ENCODE results near the gene RIC8B. TPM values are rescaled to one million over a fixed set of nuclear protein-coding genes. Genes with fewer than 3 reads are reported as not detected.

RIC8B gene
- total RNA-seq, 4 donors from 2014 or later: 10.5 to 19.5 (median 16.6) TPM

GRCh38 chr12:106883426-106883825, 108.9 kb downstream of the RIC8B start:
- Histone ChIP-seq H3K27ac (no peak overlapping the region), H3K4me1 (no peaks in the 10 kb centered on the region), H3K36me3 (peaks cover 0 to 18% (median 8%) of the 10 kb centered on the region in 4 donors), H3K9me3 (no peaks in the 10 kb centered on the region), H3K27me3 (no peaks in the 10 kb centered on the region), H3K4me3 (no peak overlapping the region)
- WGBS, 2 donors (ENCODE audit: low coverage in 1 of 2): 86% methylated on average over 1 of the region's 1 CpG
- DNase-seq: no peak
- no peak for TF ChIP-seq POLR2AphosphoS5 (IDR thresholded peaks at IDR 0.05)
- no peak for TF ChIP-seq POLR2A (IDR thresholded peaks at IDR 0.05)
- TF ChIP-seq EP300 (IDR thresholded peaks at IDR 0.05; ENCODE audit: low read depth): no peak
- no peak for TF ChIP-seq CTCF (IDR thresholded peaks at IDR 0.05)
- in situ Hi-C loops (cut with MboI; ENCODE audit: low pct_ligation_motif_present in 1 of 4, low pct_unique_long_range_greater_than_20kb in 1 of 4, low sequenced_read_pairs in 3 of 4) (no loop called here), intact Hi-C loops (cut with DNase I; ENCODE audit: low total_unique reads) (no loop called here)

- H3K27me3 ChIP-seq: no peaks in the 10 kb centered on the region
- intact Hi-C loops (cut with DNase I; ENCODE audit: low total_unique reads) (no loop called here), in situ Hi-C loops (cut with MboI; ENCODE audit: low pct_ligation_motif_present in 1 of 4, low pct_unique_long_range_greater_than_20kb in 1 of 4, low sequenced_read_pairs in 3 of 4) (no loop called here)
- no peaks in the 10 kb centered on the region for H3K9me3 ChIP-seq
- no peaks in the 10 kb centered on the region for H3K4me1 ChIP-seq
- peaks cover 0 to 18% (median 8%) of the 10 kb centered on the region in 4 donors for H3K36me3 ChIP-seq
- TF ChIP-seq POLR2A (IDR thresholded peaks at IDR 0.05): no peak
- no peak for TF ChIP-seq CTCF (IDR thresholded peaks at IDR 0.05)
- no peak for TF ChIP-seq EP300 (IDR thresholded peaks at IDR 0.05; ENCODE audit: low read depth)
- TF ChIP-seq POLR2AphosphoS5 (IDR thresholded peaks at IDR 0.05): no peak
- H3K4me3 ChIP-seq: no peak overlapping the region
- DNase-seq: no peak
- H3K27ac ChIP-seq: no peak overlapping the region
- 97% methylated on average over 3 of the region's 3 CpGs for WGBS, 2 donors (ENCODE audit: low coverage in 1 of 2)
Observed at GRCh38 chr12:106885026-106885425, 110.5 kb downstream of the RIC8B start.

GRCh38 chr12:106885541-106886249, 111.2 kb downstream of the RIC8B start:
- Histone ChIP-seq H3K9me3 (no peaks in the 10 kb centered on the region), H3K4me1 (no peaks in the 10 kb centered on the region), H3K27me3 (no peaks in the 10 kb centered on the region), H3K4me3 (no peak overlapping the region), H3K36me3 (peaks cover 0 to 18% (median 8%) of the 10 kb centered on the region in 4 donors), H3K27ac (no peak overlapping the region)
- TF ChIP-seq POLR2A (IDR thresholded peaks at IDR 0.05) (no peak), EP300 (IDR thresholded peaks at IDR 0.05; ENCODE audit: low read depth) (no peak), CTCF (IDR thresholded peaks at IDR 0.05) (no peak), POLR2AphosphoS5 (IDR thresholded peaks at IDR 0.05) (no peak)
- DNase-seq: no peak
- WGBS, 2 donors (ENCODE audit: low coverage in 1 of 2): 93 to 100% methylated on average over 4 of the region's 4 CpGs
- intact Hi-C loops (cut with DNase I; ENCODE audit: low total_unique reads): no loop called here
- in situ Hi-C loops (cut with MboI; ENCODE audit: low pct_ligation_motif_present in 1 of 4, low pct_unique_long_range_greater_than_20kb in 1 of 4, low sequenced_read_pairs in 3 of 4): no loop called here

GRCh38 chr12:106886932-106887331, 112.5 kb downstream of the RIC8B start:
- H3K9me3 ChIP-seq: no peaks in the 10 kb centered on the region
- intact Hi-C loops (cut with DNase I; ENCODE audit: low total_unique reads) (no loop called here), in situ Hi-C loops (cut with MboI; ENCODE audit: low pct_ligation_motif_present in 1 of 4, low pct_unique_long_range_greater_than_20kb in 1 of 4, low sequenced_read_pairs in 3 of 4) (no loop called here)
- peaks cover 0 to 18% (median 8%) of the 10 kb centered on the region in 4 donors for H3K36me3 ChIP-seq
- no peak overlapping the region for H3K27ac ChIP-seq
- 81 to 83% methylated on average over 2 of the region's 2 CpGs for WGBS, 2 donors (ENCODE audit: low coverage in 1 of 2)
- no peak overlapping the region for H3K4me3 ChIP-seq
- no peak for TF ChIP-seq POLR2AphosphoS5 (IDR thresholded peaks at IDR 0.05)
- TF ChIP-seq EP300 (IDR thresholded peaks at IDR 0.05; ENCODE audit: low read depth): no peak
- TF ChIP-seq CTCF (IDR thresholded peaks at IDR 0.05): no peak
- TF ChIP-seq POLR2A (IDR thresholded peaks at IDR 0.05): no peak
- H3K4me1 ChIP-seq: peaks cover 0 to 7% (median 4%) of the 10 kb centered on the region in 4 donors
- no peaks in the 10 kb centered on the region for H3K27me3 ChIP-seq
- DNase-seq: no peak

Data from transverse colon (tissue), 4 donors.